DND-41 (cell line): ENCODE data around the gene SRCIN1.
"Not testable (repeated sequence)": the region's sequence is repeated elsewhere in the genome, so short reads cannot be mapped to it uniquely, and the experiment has no call there.

ENCODE experiments used
- CTCF ChIP-seq: IDR thresholded peaks from 2 replicates; pipeline ENCODE4 v1.5.1; 2012; ENCODE audit warnings: borderline replicate concordance, low read length, moderate library complexity, mild to moderate bottlenecking; ENCODE audit not compliant: poor library complexity, severe bottlenecking; ENCODE audit errors: extremely low read depth
- EZH2 ChIP-seq: IDR thresholded peaks from 3 replicates; pipeline ENCODE4 v1.6.1; 2012; ENCODE audit warnings: borderline replicate concordance, low read depth, mild to moderate bottlenecking, moderate library complexity, low read length, inconsistent platforms; ENCODE audit not compliant: severe bottlenecking

- not testable (repeated sequence) for TF ChIP-seq CTCF, EZH2
Measured at GRCh38 chr17:38501718-38502117, 104.0 kb downstream of the SRCIN1 start.
